GM21528 (cell line): Measurements from ENCODE around the gene EXPH5.

Experiments
- ATAC-seq: cut with Tn5 transposase; IDR thresholded peaks from one replicate; pipeline ENCODE4 v1.9.1; 2021; ENCODE audit warnings: mild to moderate bottlenecking, moderate library complexity; ENCODE audit not compliant: unreplicated experiment, low FRiP score

Gene EXPH5

DNA sequence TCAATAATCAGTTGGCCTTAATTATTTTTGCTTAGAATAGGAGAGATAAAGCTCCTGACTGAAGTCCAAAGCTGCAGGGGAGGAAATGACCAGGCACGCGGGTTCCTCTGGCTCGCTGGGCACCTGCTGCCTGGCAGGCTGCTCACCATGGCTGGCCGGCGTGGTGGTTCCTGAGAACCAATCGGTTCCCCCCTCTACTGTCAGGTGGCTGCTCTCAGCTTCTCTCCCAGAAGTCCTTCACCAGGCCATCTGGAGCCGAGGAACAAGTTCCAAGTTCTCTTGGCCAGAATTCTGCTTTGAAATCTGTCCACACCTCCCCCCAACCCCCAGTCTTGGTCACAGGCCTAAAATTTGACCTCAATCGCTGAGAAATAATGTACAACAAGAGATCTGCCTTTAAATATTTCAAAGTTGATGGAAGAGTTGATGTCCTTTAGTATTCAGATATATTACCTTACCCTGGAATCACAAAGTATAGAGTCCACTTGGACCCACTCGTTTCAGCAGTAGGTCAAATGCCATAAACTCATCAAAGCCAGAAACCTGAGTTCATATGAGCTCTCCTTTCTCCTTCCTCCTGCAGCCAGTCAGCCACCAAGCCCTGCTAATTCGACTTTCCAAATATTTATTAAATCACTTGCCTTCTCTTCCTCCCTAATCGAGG is 25.2 kb downstream of the EXPH5 start:
- ATAC-seq, result no peak

DNA sequence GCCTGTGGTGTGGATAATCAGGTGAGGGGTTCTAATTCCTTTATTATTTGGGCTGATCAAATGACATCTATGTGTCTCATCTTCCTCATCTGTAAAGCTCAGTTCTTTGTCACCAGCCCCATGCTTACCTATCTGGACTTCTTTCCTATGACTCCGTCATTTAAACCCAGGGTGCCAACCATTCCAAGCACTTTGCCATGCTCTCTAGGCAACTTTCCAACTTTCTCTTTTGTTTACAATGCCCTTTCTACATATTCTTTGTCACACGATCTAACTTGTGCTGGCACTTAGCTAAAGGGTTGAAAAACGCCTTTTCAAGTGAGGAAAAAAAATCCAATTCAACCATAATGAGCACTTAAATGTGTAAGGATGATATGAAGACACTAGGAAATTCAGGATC is 27.9 kb downstream of the EXPH5 start:
- ATAC-seq, result no peak

DNA sequence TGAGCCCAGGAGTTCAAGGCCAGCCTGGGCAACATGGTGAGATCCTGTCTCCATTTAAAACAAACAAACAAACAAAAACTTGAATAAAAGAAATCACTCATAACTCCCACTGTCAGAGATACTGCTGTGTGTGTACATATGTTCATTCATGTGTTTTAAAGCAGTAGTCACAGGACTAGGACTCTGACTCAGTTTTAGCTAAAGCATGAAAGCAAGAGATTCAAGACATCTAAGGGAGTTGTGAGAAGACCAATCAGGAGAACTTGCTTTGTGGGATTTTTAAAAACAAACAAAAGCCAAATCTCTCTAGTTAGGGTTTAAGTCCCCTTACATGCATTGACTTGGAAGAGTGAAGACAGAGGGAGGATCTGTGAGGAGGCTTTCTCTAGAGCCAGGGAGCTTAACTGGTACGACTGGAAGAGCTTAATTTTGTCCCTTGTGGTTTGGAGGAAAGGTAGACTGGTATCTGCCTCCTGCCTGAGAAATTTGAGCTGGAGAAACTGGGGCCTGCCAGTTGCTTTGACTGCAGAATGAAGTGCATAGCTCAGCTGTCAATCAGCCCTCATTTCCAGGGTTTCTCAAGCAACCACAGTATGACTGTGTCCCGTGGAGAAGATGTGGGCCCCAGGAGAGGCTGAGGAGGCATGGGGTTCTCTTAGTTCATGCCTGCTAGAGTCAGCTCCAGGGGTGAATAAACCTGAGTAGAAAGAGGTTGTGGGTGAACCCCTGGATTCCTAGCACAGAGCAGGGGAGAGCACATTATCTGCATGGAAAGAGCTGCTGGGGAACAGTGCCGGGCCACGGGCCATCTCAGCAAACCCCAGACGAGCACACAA is 30.6 kb downstream of the EXPH5 start:
- ATAC-seq, result no peak

DNA sequence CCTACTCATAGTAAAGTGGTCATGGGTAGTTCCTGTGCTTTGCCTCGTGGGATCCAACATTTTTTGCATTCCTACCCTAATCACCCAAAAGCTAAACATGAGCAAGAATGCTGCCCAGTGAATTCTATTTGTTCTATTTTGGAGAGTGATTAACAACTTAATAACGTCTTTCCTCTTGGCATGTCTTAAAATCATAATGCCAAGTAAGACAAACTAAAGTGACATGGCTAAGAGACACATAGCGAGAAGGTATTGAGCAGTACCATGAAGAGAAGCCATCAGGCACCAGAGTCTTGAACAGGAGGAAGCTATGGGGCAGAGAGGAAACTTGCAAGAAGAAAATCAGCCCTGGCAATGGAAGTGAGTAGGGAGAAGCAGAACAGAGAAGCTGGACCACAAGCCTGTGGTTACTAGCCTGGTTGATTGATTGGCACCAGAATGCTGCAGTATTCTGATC is 32.0 kb downstream of the EXPH5 start:
- no peak for ATAC-seq

DNA sequence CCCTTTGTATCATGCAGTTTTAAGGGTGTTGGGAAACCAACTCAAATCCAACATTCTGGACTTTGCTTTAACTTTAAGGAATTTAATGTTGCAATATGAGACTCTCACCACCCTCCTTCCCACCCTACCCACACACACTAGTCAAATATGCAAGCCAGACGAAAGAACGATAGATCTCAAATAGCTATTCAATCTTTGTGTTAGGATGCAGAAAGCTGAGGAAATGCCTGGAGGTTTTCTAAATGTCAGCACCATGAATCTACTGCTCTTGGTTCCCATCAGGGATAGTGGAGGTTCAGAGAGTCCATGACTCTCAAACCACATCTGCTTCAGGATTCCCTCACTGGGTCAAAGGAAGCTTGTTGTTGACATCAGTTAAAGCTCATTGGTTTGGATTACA is 33.7 kb downstream of the EXPH5 start:
- no peak for ATAC-seq

DNA sequence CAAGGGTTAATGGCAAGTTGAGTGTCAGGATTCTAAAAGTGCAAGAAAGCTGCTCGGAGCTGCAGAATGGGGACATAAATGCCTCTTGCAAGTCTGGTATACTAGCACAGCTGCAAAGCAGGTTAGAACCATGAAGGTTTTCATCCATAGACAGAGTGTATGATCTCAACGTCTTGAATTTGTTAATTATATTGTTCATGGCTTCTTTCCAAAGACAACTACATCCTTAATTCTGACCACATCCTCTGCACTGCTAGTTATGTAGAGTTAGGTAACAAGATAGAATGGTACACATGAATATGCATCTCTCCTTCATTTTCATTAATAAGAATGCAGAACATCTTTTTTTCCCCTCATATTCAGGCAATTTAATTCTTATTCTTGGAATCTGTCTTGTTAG is 34.2 kb downstream of the EXPH5 start:
- ATAC-seq, result no peak

DNA sequence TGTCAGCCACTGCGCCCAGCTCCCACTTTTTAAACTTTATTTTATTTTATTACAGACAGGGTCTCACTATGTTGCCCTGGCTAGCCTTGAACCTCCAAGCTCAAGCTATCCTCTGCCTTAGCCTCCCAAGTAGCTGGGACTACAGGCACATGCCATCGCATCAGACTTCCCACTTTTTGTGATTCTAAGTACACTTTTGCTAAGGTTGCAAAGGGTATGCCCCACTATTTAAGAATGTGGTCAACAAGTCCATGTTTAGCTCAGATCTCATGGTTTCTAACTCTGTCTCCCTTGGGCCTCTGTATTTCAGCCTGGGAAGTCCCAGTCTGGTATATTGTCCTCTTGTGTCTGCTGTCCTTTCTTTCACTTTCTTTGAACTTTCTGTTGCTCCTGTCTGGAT is 35.3 kb downstream of the EXPH5 start:
- no peak for ATAC-seq

DNA sequence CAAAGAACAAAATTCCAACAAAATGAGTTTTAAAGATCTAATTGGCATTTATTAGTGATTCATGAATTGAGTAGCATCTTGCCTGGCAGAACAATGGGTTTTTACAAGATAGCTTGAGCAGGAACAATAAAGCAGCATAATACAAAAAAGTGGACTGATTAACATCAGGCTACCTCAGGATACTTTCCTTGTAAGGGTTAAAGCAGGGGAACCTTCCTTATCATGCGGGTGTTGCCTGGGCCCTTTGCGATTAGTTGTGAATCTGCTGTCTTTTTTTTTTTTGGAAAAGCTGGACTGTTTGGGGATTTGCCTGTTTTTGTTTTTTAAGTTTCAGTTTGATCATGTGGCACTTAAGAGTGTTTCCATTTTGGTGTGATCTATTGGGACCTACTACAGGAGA is 37.5 kb downstream of the EXPH5 start:
- ATAC-seq, result no peak

DNA sequence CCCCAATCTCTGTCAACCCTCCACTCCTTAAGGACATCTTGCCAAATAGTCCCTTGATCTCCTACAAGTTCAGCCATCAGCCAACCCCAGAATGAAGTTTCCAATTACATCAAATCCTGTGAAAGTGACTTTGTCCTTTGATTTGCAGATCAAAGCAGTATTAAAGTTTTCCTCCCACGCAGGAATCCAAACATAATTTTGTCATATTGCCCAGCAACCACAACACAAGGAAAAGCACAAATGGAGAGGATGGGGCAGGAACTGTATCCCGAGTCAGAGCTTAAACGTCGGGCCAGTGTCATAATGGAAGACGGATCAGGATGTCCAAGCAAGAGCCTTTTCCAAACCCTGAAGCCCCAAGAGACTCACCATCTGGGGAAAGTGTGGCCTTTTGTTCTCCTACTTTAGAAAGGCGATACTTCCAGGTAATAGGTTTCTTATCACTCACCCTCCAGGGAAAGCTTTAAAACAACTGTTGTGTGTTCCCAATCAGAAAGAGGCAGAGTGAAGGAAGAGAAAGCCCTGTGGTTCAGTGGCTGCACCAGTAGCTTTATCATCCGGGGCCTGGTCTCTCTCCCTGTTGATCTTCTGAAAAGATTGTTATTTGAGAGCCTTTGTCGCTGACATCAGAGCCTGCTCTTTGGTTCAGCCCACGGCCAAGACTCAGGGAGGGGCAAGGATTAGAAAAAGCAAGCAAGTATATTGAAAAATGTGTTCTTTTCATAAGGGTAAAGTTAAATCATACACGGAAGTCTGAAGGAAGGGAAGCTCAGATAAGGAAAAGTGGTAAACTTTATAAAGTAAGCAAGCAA is 41.7 kb downstream of the EXPH5 start:
- ATAC-seq, result no peak

DNA sequence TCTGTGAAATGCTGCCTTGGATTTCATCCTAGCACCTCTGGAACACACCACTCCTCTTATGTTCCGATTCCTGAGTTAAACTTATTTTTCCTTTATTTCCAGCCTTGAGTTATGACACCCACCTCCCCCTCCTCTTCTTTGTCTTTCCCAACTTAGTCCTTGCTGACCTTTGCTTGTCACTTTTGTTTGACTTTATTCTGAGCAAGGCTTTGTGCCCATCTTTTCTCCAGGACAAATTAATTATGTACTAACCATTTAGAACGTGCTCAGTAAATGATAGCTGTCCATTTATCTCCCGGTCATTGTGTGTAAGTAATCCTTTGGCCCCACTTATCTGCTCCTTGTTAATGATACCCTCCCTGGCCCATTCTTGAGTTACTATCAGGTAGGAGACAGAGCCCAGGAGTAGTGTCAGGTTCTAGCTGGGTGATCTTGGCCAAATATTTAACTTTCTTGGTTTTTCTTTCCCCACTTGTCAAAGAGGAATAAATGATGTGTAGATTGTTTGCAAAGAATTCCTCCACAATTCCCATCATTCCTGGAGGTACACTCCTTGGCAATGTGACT is 44.2 kb downstream of the EXPH5 start:
- no peak for ATAC-seq

DNA sequence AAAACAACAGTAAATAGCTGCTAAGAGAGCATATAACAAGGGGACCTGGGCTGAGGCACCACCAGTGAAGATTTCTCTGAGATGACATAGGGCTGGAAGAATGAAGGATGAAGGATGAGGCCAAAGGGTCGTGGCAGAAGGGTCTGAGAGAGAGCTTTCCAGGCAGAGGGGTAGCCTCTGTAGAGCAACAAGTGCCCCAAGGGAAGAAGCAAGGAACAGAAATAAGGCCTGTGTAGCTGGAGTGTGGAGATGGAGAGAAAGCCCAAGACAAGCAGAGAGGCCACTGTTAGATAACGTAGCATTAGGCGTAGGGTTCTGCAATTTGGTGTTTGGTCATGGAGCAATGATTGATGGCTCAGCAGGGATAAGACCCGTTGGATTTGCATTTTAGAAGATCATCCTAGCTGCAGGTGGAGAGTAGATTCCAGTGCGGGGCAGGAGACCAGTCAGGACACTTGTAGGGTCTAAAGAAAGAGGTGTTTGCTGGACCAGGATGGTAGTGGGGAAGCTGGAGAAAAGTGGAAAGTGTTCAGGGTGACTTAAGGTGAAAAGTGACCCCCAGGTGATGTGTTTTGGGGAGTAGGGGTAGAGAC is 47.6 kb downstream of the EXPH5 start:
- no peak for ATAC-seq

DNA sequence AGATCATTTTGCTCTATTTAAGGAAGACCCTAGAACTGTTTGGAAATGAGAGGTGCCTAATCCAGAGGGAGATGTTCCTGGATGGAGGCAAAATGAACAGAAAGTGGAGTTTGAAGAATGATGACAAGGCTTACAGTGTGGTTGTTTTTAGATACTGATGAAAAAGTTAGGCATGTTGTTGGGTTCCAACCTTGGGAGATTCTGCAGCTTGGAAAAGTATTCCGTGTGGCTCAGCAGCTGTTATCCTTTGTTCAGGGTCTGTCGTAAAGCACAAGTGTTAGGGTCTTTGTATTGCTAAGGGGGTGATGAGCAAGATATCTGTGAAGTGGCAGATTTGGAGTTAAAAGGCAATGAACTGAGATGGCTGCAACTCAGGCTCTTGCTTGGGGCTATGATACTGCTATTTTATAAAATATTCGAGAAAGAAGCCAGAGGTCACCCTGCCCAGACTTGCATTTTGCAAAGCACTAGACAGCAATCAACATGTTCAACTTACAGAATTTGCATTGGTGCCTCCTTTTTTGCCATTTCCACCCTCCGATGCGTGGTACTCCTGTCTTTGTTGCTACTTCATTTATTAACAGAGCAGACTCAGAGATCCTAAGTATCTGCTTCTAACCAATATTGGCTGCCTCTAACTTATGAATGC is 50.1 kb downstream of the EXPH5 start:
- no peak for ATAC-seq

DNA sequence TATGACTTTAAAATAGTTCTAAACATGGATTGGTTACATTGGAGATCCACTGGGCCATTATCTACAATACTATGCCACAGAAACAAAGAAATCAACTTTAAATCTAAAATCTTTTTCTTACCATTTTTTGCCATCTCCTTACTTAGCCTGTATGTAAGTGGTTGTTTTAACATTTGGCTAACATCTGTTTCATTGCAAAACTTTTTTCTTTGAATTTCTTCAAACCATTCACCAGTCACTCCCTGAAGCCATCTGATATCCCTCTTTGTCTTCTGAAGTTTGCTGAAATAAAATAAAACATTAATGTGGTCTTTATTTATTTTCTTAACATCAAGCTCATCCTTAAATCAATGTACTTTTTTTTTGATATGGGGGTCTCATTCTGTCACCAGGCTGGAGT is 52.0 kb downstream of the EXPH5 start:
- ATAC-seq, result no peak

DNA sequence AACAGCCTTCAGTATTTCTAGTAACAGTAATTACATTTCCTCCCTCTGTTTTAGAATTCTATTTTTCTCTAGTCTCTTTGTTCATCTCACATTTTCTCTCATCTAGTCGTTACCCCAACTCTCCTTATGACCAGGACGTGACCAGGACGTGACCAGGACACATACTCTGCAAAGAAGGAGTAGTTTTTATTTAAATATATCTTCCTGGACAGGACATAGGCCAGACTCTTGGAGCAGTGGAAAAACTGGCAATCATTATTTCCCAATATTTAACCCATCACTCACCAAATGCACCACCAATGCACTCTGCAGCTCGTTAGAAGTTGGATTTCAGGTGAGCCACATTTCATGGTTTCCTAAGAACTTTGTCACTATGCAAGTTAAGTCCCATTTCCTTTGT is 55.1 kb downstream of the EXPH5 start:
- no peak for ATAC-seq

DNA sequence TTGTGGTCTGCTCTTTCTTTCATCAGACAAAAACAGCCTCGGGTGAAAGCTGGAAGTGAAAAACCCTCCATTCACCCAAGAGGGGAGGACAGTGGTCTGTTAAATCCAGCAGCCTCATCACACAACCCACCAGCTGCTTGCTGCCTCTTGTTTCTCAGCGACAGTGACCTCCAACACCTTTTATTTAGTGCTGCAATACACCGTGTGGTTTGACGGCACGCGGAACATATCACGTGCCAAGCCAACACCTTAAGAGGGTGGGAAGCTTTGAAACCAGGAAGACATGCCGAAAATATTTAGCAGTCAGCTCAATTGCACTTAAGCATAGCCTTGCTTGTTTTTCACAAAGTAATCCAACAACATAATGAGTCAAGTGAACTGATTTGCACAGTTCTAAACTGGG is 55.5 kb downstream of the EXPH5 start:
- no peak for ATAC-seq

DNA sequence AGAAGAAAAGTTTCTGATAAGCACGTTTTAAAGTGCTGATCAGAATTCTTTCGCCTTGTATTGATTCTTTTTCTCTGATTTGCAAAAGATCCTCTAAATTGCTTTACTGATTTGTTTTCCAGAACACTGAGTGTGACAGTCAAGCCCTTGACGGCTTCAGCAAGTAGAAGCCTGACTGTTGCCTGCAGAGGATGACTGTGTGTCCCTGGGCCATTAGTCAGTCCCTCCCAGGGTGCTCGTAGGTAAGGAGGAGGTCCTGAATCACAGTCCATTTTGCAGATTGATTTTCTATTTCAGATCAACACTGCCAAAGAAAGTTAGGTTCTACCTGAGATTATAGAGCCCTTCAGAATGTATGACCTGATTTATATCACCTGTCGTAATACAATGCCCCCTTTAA is 56.8 kb downstream of the EXPH5 start:
- ATAC-seq, result no peak

DNA sequence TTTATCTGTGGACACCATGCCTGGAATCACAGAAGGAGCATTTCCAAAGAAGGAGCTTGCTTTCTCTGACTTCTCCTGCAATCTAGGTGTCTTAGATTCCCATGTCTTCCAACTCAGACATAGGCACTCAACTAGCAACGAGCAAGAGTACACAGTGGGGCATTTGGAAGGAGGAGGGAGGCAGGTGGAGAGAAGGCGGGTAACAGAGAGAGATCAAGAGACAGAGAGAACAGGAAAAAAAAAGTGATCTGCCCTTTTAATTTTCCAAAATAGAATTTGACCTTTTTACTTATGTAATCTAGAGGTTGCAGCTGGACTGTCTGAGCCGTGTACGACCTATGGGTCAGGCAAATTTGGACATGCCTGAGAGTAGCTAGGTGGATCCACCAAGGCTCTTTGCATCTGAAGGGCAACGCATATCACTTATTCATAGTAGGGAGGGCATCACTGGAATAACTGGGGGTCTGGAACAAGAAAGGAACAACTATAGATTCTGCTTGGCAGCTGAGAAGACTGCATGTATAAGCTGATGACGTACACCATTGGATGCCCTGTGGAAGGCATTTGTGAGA is 58.1 kb downstream of the EXPH5 start:
- ATAC-seq, result no peak

DNA sequence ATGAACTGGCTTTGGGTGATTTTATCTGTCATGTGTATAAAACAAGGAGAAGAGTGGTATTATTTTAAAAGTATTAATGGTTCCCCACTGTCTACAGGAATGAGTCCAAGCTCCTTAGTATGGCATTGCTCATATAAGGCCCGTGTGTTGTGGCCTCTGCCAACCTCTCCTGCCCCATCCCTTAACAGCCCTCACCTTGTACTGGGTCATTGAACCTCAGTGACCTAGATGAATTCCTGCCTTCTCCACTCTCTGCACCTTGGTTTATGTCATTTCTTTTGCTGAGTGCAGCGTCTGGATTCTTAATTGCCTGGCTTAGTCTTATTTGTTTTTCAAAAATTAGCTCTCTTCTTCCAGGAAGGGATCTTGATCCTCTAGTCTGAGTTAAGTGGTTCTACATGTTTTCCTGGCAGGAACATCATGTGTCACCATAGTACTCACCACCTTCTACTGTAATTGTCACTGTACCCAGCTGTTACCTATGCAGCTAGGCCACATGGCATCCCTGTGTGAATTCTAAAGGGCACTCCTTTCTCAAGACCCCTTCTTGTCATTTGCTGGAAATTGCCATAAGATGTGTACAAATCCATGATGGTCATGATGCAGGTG is 59.2 kb downstream of the EXPH5 start:
- ATAC-seq, result no peak

DNA sequence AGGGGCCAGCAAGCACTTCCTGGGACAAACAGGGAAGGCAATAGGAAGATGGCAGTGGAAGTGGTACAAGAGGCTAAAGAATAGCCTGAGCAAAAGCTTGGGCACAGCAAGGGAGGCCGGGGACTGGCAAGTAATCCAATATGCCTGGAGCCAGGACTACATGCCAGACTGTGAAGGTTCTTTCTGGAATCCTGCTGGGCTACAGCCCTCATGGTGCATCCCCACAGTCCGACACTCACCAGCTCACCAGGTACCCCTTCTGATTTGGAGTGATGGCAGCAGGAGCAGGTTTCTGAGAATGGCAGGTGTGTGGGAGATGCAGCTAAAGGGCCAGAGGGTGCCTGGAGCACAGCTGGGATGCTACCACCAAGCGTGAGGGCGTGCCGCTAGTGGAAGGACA is 63.1 kb downstream of the EXPH5 start:
- no peak for ATAC-seq
